Caco-2 (cell line): ENCODE results near the gene ACLY. TPM values are rescaled to one million over a fixed set of nuclear protein-coding genes. Genes with fewer than 3 reads are reported as not detected.

ENCODE experiments used
- BruUV-seq: library from RNA; stranded (reverse); fragments of 400-500 nt; replicated peaks from 2 replicates; lab custom pipeline; 2021; lab: Mats Ljungman, UMichigan
- CTCF ChIA-PET: fragments of 300-600 bp; sonication (Branson Sonifier 250); formaldehyde crosslinking; loops from one replicate; lab custom pipeline; 2022; ENCODE audit warnings: antibody characterized with exemption; lab: Charles Lee
- POLR2A ChIA-PET: fragments of 300-600 bp; sonication (Branson Sonifier 250); formaldehyde crosslinking; loops from one replicate; lab custom pipeline; 2022; ENCODE audit warnings: antibody characterized with exemption; lab: Charles Lee
- DNase-seq, 2 experiments: peaks; one replicate each; pipeline versions ENCODE4 v3.0.0 to v3.0.0-alpha.2; 2020 to 2022
- H3K27me3 ChIP-seq: replicated peaks from 2 replicates; pipeline ENCODE4 v1.6.0; 2011; ENCODE audit warnings: low read length; ENCODE audit not compliant: control insufficient read depth, insufficient read depth
- H3K36me3 ChIP-seq: 2 replicates; pipeline ENCODE4 v1.5.1; 2011; ENCODE audit warnings: low read length; ENCODE audit not compliant: control insufficient read depth, insufficient read depth
- H3K4me1 ChIP-seq: fragments of 250-450 bp; sonication (Bioruptor Pico); 2 replicates; pipeline ENCODE4 v1.5.1; 2020; ENCODE audit warnings: mild to moderate bottlenecking
- H3K4me3 ChIP-seq: 2 replicates; pipeline ENCODE4 v1.5.1; 2011; ENCODE audit warnings: low read depth, mild to moderate bottlenecking, control low read depth, low read length
- H3K9me3 ChIP-seq: fragments of 250-450 bp; sonication (Bioruptor Pico); 2 replicates; pipeline ENCODE4 v1.5.1; 2020; ENCODE audit warnings: mild to moderate bottlenecking, moderate library complexity
- H3K27ac Mint-ChIP-seq: one replicate; pipeline ENCODE4 v1.8.0; 2022; ENCODE audit warnings: mixed read lengths; ENCODE audit not compliant: unreplicated experiment
- H3K27me3 Mint-ChIP-seq: one replicate; pipeline ENCODE4 v1.8.0; 2022; ENCODE audit warnings: mixed read lengths; ENCODE audit not compliant: insufficient read depth, unreplicated experiment
- H3K36me3 Mint-ChIP-seq: one replicate; pipeline ENCODE4 v1.8.0; 2022; ENCODE audit warnings: mild to moderate bottlenecking, mixed read lengths; ENCODE audit not compliant: insufficient read depth, unreplicated experiment
- H3K4me1 Mint-ChIP-seq: one replicate; pipeline ENCODE4 v1.8.0; 2022; ENCODE audit warnings: low read depth, mixed read lengths; ENCODE audit not compliant: unreplicated experiment
- H3K4me3 Mint-ChIP-seq: one replicate; pipeline ENCODE4 v1.8.0; 2022; ENCODE audit warnings: mild to moderate bottlenecking, moderate library complexity, mixed read lengths; ENCODE audit not compliant: unreplicated experiment
- H3K9me3 Mint-ChIP-seq: one replicate; pipeline ENCODE4 v1.8.0; 2022; ENCODE audit warnings: mixed read lengths; ENCODE audit not compliant: unreplicated experiment
- CTCF ChIP-seq, 2 experiments: fragments of 200-600 bp in 1 of 2; IDR thresholded peaks; 1 replicate in 1 of 2; 2 replicates in 1 of 2; pipeline versions ENCODE4 v1.5.1 to v1.8.0; 2011 to 2022; ENCODE audit warnings: antibody characterized with exemption in 1 of 2, control low read depth in 1 of 2, inconsistent platforms in 1 of 2, low read depth in 1 of 2, low read length in 1 of 2, mild to moderate bottlenecking in 1 of 2, moderate library complexity in 1 of 2; ENCODE audit not compliant: insufficient read depth in 1 of 2, severe bottlenecking in 1 of 2, unreplicated experiment in 1 of 2
- intact Hi-C: fragments of 100-400 bp; cut with micrococcal nuclease; formaldehyde crosslinking; loops from one replicate; pipeline ENCODE4 v1.10.0; 2022; ENCODE audit not compliant: unreplicated experiment
- total RNA-seq: library from RNA; stranded (reverse); gene quantifications from 2 replicates; pipeline ENCODE4 v1.2.3, GENCODE V29; 2022

The ACLY gene
- total RNA-seq, 1 experiment from 2014 or later = 246 TPM

- Histone ChIP-seq H3K36me3 (no peaks in the 10 kb centered on the region), H3K27me3 (no peaks in the 10 kb centered on the region), H3K4me1 (peaks cover 9% of the 10 kb centered on the region), H3K9me3 (no peaks in the 10 kb centered on the region), H3K4me3 (no peak overlapping the region)
- H3K36me3 Mint-ChIP-seq = no peaks in the 10 kb centered on the region
- no TSS peak for BruUV-seq
- CTCF ChIA-PET = no interaction called here
- POLR2A ChIA-PET = no interaction called here
- DNase-seq = no peak
- no peaks in the 10 kb centered on the region for H3K27me3 Mint-ChIP-seq
- H3K27ac Mint-ChIP-seq = no peak overlapping the region
- no peak overlapping the region for H3K4me3 Mint-ChIP-seq
- no peak for TF ChIP-seq CTCF (IDR thresholded peaks at IDR 0.05; ENCODE audit: insufficient read depth in 1 of 2, low read depth in 1 of 2, low read length in 1 of 2, severe bottlenecking in 1 of 2, unreplicated experiment in 1 of 2)
- intact Hi-C loops = no loop called here
- H3K4me1 Mint-ChIP-seq = no peaks in the 10 kb centered on the region
- no peaks in the 10 kb centered on the region for H3K9me3 Mint-ChIP-seq
Measured at GRCh38 chr17:41944943-41945342, 26.2 kb upstream of the ACLY start.

GRCh38 chr17:41943492-41943891 is 24.7 kb upstream of the ACLY start:
- H3K27ac Mint-ChIP-seq = no peak overlapping the region
- CTCF ChIA-PET = no interaction called here
- peaks cover 9% of the 10 kb centered on the region for H3K4me1 ChIP-seq
- no peaks in the 10 kb centered on the region for H3K27me3 ChIP-seq
- no peaks in the 10 kb centered on the region for H3K9me3 ChIP-seq
- no peaks in the 10 kb centered on the region for H3K9me3 Mint-ChIP-seq
- intact Hi-C loops = no loop called here
- H3K36me3 Mint-ChIP-seq = no peaks in the 10 kb centered on the region
- no peak for DNase-seq
- TF ChIP-seq CTCF (IDR thresholded peaks at IDR 0.05; ENCODE audit: insufficient read depth in 1 of 2, low read depth in 1 of 2, low read length in 1 of 2, severe bottlenecking in 1 of 2, unreplicated experiment in 1 of 2) = no peak
- no peaks in the 10 kb centered on the region for H3K4me1 Mint-ChIP-seq
- BruUV-seq = no TSS peak
- H3K27me3 Mint-ChIP-seq = no peaks in the 10 kb centered on the region
- H3K4me3 Mint-ChIP-seq = no peak overlapping the region
- POLR2A ChIA-PET = no interaction called here
- no peak overlapping the region for H3K4me3 ChIP-seq
- no peaks in the 10 kb centered on the region for H3K36me3 ChIP-seq

GRCh38 chr17:41942626-41943373 is 24.0 kb upstream of the ACLY start:
- ChIA-PET CTCF (no interaction called here), POLR2A (no interaction called here)
- DNase-seq = no peak
- Histone ChIP-seq H3K9me3 (no peaks in the 10 kb centered on the region), H3K4me3 (no peak overlapping the region), H3K27me3 (no peaks in the 10 kb centered on the region), H3K36me3 (no peaks in the 10 kb centered on the region), H3K4me1 (peaks cover 9% of the 10 kb centered on the region)
- no peaks in the 10 kb centered on the region for H3K4me1 Mint-ChIP-seq
- H3K27ac Mint-ChIP-seq = no peak overlapping the region
- H3K36me3 Mint-ChIP-seq = no peaks in the 10 kb centered on the region
- intact Hi-C loops = no loop called here
- no peaks in the 10 kb centered on the region for H3K9me3 Mint-ChIP-seq
- no TSS peak for BruUV-seq
- no peaks in the 10 kb centered on the region for H3K27me3 Mint-ChIP-seq
- no peak overlapping the region for H3K4me3 Mint-ChIP-seq
- TF ChIP-seq CTCF (IDR thresholded peaks at IDR 0.05; ENCODE audit: insufficient read depth in 1 of 2, low read depth in 1 of 2, low read length in 1 of 2, severe bottlenecking in 1 of 2, unreplicated experiment in 1 of 2) = no peak
